Measurements from ENCODE around the gene RNF135.

DNA sequence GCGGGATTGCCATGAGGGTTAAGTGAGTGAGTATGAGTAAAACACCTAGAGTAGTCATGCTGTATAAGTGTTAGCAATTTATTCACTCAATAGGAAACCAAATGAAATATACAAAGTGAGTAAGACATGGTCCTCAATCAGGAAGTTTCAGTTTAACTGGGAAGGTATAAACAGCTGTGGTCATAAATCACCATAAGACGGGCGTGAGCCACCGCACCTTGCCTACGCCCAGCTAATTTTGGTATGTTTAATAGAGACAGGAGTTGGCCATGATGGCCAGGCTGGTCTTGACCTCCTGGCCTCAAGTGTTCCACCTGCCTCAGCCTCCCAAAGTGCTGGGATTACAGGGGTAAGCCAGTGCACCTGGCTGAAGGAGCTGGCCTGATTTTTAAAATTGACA is 27.0 kb downstream of the RNF135 start:
- TF ChIP-seq, protein P1, sequence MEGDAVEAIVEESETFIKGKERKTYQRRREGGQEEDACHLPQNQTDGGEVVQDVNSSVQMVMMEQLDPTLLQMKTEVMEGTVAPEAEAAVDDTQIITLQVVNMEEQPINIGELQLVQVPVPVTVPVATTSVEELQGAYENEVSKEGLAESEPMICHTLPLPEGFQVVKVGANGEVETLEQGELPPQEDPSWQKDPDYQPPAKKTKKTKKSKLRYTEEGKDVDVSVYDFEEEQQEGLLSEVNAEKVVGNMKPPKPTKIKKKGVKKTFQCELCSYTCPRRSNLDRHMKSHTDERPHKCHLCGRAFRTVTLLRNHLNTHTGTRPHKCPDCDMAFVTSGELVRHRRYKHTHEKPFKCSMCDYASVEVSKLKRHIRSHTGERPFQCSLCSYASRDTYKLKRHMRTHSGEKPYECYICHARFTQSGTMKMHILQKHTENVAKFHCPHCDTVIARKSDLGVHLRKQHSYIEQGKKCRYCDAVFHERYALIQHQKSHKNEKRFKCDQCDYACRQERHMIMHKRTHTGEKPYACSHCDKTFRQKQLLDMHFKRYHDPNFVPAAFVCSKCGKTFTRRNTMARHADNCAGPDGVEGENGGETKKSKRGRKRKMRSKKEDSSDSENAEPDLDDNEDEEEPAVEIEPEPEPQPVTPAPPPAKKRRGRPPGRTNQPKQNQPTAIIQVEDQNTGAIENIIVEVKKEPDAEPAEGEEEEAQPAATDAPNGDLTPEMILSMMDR (IDR thresholded peaks at IDR 0.05): no peak
- no peak for TF ChIP-seq JUND (IDR thresholded peaks at IDR 0.05)
- TF ChIP-seq, protein P2, sequence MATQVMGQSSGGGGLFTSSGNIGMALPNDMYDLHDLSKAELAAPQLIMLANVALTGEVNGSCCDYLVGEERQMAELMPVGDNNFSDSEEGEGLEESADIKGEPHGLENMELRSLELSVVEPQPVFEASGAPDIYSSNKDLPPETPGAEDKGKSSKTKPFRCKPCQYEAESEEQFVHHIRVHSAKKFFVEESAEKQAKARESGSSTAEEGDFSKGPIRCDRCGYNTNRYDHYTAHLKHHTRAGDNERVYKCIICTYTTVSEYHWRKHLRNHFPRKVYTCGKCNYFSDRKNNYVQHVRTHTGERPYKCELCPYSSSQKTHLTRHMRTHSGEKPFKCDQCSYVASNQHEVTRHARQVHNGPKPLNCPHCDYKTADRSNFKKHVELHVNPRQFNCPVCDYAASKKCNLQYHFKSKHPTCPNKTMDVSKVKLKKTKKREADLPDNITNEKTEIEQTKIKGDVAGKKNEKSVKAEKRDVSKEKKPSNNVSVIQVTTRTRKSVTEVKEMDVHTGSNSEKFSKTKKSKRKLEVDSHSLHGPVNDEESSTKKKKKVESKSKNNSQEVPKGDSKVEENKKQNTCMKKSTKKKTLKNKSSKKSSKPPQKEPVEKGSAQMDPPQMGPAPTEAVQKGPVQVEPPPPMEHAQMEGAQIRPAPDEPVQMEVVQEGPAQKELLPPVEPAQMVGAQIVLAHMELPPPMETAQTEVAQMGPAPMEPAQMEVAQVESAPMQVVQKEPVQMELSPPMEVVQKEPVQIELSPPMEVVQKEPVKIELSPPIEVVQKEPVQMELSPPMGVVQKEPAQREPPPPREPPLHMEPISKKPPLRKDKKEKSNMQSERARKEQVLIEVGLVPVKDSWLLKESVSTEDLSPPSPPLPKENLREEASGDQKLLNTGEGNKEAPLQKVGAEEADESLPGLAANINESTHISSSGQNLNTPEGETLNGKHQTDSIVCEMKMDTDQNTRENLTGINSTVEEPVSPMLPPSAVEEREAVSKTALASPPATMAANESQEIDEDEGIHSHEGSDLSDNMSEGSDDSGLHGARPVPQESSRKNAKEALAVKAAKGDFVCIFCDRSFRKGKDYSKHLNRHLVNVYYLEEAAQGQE (IDR thresholded peaks at IDR 0.05; ENCODE audit: low read depth, low read length): no peak
- TF ChIP-seq, protein P3, sequence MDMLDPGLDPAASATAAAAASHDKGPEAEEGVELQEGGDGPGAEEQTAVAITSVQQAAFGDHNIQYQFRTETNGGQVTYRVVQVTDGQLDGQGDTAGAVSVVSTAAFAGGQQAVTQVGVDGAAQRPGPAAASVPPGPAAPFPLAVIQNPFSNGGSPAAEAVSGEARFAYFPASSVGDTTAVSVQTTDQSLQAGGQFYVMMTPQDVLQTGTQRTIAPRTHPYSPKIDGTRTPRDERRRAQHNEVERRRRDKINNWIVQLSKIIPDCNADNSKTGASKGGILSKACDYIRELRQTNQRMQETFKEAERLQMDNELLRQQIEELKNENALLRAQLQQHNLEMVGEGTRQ (IDR thresholded peaks at IDR 0.05; ENCODE audit: borderline replicate concordance, low read depth, low read length): no peak
- TF ChIP-seq, protein P4, sequence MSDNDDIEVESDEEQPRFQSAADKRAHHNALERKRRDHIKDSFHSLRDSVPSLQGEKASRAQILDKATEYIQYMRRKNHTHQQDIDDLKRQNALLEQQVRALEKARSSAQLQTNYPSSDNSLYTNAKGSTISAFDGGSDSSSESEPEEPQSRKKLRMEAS (IDR thresholded peaks at IDR 0.05; ENCODE audit: low read depth): no peak

Measured in SK-N-SH (cell line).